Esophagus squamous epithelium (tissue), 4 donors: ENCODE data around the gene TPD52L2.

ENCODE experiments used
- CTCF ChIP-seq, 6 experiments: fragments of 450-650 bp in 4 of 6; fragments of 200-600 bp in 2 of 6; sonication (generic) in 2 of 6; IDR thresholded peaks; one replicate each; pipeline ENCODE4 v1.5.1; 2016 to 2019; ENCODE audit warnings: antibody characterized with exemption in 6 of 6, mild to moderate bottlenecking in 4 of 6, moderate library complexity in 4 of 6
- POLR2A ChIP-seq, 4 donors: fragments of 450-650 bp; IDR thresholded peaks; one replicate each; pipeline ENCODE4 v1.6.1; 2017; ENCODE audit warnings: antibody characterized with exemption in 4 of 4, mild to moderate bottlenecking in 4 of 4, moderate library complexity in 3 of 4

GRCh38 chr20:63895202-63895951 lies 30.3 kb downstream of the TPD52L2 start:
- TF ChIP-seq CTCF (IDR thresholded peaks at IDR 0.05) (no peak), POLR2A (IDR thresholded peaks at IDR 0.05) (no peak)
